Activated CD4-positive, alpha-beta T cell treated with anti-CD3 and anti-CD28 coated beads, Interleukin-2, Interleukin-6, amounts not matched to agents 100 ng/mL and 50 ng/mL, durations not matched to agents 16 hours and 8 hours (primary cell): Measurements from ENCODE around the gene TRAF3.
A peak's percentile ranks its signal among the peaks of the same experiment; 100 is the strongest.
"Not testable (repeated sequence)": the region's sequence is repeated elsewhere in the genome, so short reads cannot be mapped to it uniquely, and the experiment has no call there.

ENCODE experiments used
- DNase-seq: peaks from one replicate; pipeline ENCODE4 v3.0.0-alpha.2; 2020

The TRAF3 gene

DNA sequence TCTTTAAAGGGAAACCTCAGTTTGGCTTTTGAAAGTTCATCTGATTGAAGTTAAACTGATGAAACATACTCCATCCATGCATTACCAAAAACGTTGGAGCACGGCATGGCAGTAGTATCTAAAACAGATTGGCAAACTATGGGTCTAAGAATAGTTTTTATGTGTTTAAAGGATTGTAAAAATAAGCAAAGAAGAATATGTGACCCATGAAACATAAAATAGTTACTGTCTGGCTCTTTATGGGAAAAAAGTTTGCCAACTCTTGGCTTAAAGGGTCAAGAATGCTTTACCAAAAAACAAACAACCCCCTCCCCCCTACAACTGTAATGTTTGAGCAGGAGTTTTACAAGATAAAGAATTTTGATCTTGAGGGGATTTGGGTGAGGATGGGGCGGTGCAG is 32.6 kb downstream of the TRAF3 start:
- no peak for DNase-seq

GRCh38 chr14:102810523-102810922 is 33.3 kb downstream of the TRAF3 start:
- no peak for DNase-seq

DNA sequence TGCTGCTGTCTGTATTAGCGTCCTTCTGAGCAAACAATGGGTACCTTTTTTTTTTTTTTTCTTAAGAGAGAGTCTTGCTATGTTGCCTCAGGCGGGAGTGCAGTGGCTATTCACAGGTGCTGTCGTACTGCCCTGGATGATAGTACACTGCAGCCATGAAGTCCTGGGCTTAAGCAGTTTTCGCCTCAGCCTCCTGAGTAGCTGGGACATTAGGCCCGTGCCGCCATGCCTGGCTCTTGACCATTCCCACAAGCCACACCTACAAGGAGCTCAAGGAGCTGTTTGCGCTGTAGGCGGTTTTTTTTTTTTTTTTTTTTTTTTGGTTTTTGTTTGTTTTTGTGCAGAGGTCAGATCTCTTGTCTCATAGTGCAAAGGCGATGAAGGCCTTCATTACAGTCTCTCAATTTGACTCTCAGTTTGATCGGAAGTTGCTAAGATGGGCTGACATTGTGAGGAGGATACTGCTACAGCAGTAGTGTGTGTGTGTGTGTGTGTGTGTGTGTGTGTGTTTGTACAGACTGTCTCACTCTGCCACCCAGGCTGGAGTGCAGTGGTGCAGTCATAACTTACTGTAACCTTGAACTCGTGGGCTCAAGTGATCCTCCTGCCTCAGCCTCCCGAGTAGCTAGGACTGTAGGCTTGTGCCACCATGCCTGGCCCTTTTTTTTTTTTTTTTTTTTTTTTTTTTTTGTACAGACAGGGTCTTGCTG is 34.2 kb downstream of the TRAF3 start:
- DNase-seq = peak; percentile 45

GRCh38 chr14:102811971-102812370 is 34.7 kb downstream of the TRAF3 start:
- no peak for DNase-seq

GRCh38 chr14:102813691-102814090 is 36.4 kb downstream of the TRAF3 start:
- DNase-seq = no peak

DNA sequence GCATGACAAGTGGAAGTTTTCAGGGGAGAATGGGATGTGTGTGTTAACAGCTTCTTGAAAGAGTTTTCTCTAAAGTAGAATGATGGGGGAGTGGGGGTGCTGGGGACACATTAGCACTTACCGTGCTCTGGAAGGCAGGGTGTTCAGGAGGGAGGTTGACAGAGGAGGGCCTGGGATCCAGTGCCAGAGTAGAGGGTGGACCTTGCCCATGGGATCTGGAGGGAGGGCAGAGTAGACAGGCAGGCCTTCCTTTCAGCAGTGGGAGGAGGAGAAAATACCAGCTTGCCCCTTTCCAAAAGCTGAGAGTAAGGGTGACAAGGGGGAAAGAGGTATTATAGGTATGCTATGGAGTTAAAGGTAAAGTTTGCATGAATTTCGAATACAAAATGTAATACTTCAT is 40.1 kb downstream of the TRAF3 start:
- no peak for DNase-seq

DNA sequence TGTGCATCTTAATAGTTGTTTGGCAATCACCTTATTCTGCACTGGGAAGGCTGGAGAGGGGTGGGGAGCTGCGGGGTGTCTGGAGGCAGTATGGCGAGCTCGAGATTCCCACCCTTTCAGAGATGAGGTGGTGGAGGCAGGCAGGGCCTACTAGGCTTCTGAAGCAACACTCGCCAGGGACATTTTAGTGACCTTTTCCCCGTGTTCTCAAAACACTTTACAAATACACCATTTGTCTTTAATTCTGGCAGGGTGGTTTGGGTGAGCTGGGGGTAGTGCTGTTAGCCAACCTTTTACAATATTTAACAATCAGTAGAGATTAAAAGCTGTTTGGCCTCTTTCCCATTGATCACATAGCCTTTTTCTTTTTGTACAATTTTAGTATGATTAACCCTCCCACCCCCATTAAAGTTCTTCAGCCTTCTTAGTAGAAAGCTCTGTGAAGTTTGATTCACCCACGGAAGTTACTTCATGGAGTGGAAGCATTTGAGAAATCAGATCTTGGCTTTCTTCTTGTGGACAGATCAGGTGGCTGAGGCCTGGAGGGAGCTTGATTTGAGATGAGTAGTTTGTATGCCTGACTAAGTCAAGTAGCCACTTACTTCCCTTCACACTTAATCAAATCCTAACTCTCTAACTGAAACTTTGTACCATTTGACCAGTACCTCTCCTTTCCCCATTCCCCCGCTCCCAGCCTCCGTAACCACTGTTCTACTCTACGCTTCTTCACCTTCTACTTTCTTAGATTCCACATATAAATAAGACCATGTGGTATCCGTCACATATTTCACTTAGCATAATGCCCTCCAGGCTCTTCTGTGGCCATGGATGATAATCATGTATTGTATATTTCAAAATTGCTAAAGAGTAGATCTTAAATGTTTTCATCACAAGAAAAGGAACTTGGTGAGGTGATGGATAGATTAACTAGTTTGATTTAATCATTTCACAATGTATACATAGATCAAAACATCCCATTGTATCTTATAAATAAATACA is 41.0 kb downstream of the TRAF3 start:
- DNase-seq = peak; percentile 55

GRCh38 chr14:102819176-102819628 is 42.0 kb downstream of the TRAF3 start:
- DNase-seq = peak; percentile 86

GRCh38 chr14:102819747-102820330 is 42.6 kb downstream of the TRAF3 start:
- DNase-seq = no peak

DNA sequence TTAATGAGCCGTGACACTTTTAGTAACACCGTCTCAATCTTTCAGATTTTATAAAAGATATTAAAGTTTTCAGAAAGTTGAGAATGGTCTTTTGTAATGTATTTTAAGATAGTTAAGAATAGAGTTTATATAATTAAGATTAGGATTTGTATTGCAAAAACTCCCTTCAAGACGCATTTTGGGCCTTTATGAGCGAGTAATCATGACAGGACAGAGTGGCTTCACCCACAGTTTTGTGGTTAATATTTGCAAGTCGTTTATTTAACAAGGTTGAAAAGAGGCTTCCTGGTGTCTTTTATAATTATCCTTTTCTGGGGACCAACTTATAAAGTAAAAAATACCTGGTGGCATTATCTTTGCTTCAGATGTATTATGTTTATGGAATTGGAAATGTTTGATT is 44.0 kb downstream of the TRAF3 start:
- DNase-seq = no peak

DNA sequence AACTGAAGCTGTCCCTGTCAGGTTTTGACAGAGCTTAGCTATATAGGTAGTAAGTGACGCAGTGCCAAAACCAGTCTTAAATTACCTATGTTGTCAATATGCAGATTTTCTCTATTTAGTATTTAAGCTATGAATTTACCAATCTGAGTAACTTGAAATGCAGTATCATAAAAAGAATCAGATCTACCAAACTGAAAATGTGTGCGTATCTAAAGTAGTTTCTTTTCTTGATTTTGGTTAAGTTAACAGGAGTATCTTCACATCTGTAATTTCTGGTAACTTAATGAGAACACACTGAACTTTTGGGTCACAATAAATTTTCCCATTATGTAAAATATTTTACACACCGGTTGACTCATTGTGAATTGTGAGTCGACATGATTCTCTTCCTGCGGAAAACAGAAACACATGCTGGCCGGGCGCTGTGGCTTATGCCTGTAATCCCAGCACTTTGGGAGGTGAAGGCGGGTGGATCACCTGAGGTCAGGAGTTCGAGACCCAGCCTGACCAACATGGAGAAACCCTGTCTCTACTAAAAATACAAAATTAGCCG is 45.1 kb downstream of the TRAF3 start:
- peak; percentile 76 for DNase-seq

GRCh38 chr14:102822887-102823286 is 45.6 kb downstream of the TRAF3 start:
- not testable (repeated sequence) for DNase-seq

DNA sequence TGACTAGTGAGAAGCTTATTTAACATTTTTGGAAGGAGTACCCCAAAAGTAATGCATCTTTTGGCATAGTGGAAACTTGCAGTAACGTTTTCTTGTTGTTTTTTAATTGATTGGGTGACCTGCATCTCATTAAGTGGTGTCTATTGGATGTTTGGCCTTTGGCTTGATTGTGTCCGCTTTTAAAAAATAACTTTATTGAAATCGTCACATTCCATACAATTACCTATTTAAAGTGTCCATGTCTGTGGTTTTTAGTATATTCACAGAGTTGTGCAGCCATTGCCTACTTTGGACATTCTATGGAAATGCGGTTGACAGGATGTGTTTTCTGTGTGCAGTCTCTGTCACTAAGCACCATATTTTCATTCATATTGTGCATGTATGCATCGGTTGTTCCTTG is 46.3 kb downstream of the TRAF3 start:
- DNase-seq = no peak

DNA sequence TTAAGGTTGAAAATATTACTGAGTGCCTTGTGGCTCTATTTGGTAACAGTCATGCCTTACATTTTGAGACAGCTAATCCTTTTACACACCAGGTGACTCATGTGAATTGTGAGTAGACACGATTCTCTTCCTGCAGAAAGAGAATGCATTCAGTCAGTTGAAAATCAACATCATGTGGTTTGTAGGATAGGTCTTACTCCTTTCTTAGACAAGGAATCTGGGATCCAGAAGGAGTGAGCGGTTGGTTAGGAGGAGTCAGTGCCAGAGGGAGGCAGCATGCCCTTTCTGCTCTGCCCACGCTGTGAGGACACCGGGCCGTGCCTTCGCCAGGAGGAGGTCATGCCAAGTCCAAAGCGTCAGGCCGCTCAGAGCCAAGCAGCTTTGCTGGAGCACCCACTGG is 47.6 kb downstream of the TRAF3 start:
- no peak for DNase-seq

- no peak for DNase-seq
Observed at GRCh38 chr14:102825307-102826095, 48.3 kb downstream of the TRAF3 start.

DNA sequence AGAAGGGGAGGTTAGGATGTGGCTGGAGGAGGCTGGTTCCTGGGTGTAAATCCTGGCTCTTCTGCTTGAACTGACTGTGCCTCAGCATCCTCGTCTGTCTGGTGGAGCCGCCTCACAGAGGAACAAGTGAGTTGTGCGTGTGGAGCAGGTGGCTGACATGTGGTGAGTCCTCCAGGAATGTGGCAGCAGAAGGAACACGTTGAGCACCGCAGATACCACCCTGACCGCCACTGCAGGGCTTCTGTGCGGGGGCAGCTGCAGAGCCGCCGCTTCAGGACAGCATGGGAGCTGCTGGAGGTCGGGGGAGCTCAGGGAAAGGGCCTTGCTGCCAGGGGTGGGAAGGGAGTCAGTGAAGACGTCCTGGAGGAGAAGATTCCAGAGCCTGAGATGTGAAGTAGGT is 48.9 kb downstream of the TRAF3 start:
- no peak for DNase-seq

GRCh38 chr14:102826751-102827675 is 49.8 kb downstream of the TRAF3 start:
- no peak for DNase-seq

GRCh38 chr14:102827716-102828115 is 50.5 kb downstream of the TRAF3 start:
- no peak for DNase-seq

- DNase-seq = no peak
Observed at GRCh38 chr14:102828151-102828550, 50.9 kb downstream of the TRAF3 start.

- no peak for DNase-seq
Observed at GRCh38 chr14:102829016-102829548, 51.8 kb downstream of the TRAF3 start.

DNA sequence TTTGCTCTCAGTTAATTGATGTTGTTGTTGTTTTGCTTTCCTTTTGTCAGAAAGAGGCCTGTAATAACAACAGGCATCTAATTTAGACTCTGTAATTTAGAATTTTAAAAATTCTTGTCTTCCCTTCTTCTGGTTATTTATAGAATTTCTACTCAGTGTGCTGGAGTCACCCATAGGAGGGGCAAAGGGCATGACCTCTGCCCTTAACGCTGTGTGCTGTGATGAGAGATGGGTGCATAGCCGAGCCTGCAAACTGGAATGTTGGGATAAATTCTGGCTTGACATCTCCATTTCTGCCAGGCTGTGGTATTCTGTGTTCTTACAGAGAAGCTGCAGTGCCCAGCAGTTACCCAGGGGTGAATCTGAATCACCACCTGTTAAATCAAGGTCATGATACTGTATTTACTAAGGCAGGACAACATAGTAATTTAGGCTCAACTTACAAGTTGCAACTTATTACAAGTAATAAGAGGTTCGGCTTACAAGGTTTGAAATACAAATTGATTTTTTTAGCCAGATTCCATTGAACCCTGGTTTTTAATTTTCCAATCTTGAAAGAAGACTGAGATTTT is 53.3 kb downstream of the TRAF3 start:
- DNase-seq = no peak
